HepG2 (cell line): Measurements from ENCODE around the gene MAPK13.

Source experiments
- DNMT1 ChIP-seq: sonication (generic); formaldehyde crosslinking; IDR thresholded peaks from 2 replicates; pipeline ENCODE4 v1.5.1; 2020; ENCODE audit warnings: mild to moderate bottlenecking, missing genetic modification reagents
- FOXJ3 ChIP-seq: sonication (generic); formaldehyde crosslinking; IDR thresholded peaks from 2 replicates; pipeline ENCODE4 v1.4.0; 2020; ENCODE audit warnings: missing genetic modification reagents, mild to moderate bottlenecking, borderline replicate concordance
- FOXM1 ChIP-seq: sonication (generic); formaldehyde crosslinking; IDR thresholded peaks from 2 replicates; pipeline ENCODE4 v1.5.0; 2020; ENCODE audit warnings: missing genetic modification reagents
- POLR2A ChIP-seq, 2 experiments: IDR thresholded peaks; 2 replicates each; pipeline ENCODE4 v1.6.1; 2011; ENCODE audit warnings: low read depth in 2 of 2, low read length in 2 of 2, mild to moderate bottlenecking in 1 of 2, moderate library complexity in 1 of 2; ENCODE audit not compliant: insufficient read depth in 1 of 2
- RXRA ChIP-seq: sonication (generic); formaldehyde crosslinking; IDR thresholded peaks from 2 replicates; pipeline ENCODE4 v1.5.1; 2020; ENCODE audit warnings: missing genetic modification reagents
- SRF ChIP-seq: IDR thresholded peaks from 2 replicates; pipeline ENCODE4 v1.6.1; 2011; ENCODE audit warnings: mild to moderate bottlenecking, low read depth, low read length, moderate library complexity
- SRSF4 ChIP-seq: fragments of 200-400 bp; formaldehyde crosslinking; IDR thresholded peaks from one replicate; pipeline ENCODE4 v1.6.1; 2018; ENCODE audit warnings: mild to moderate bottlenecking, low read depth, low read length, moderate library complexity; ENCODE audit not compliant: poor library complexity, severe bottlenecking
- TEAD2 ChIP-seq: sonication (generic); formaldehyde crosslinking; IDR thresholded peaks from 2 replicates; pipeline ENCODE4 v1.9.0; 2021; ENCODE audit warnings: missing genetic modification reagents
- TEAD3 ChIP-seq: optimal IDR thresholded peaks from 2 replicates; pipeline ENCODE3; 2016; ENCODE audit warnings: borderline replicate concordance
- ZMYM4 ChIP-seq: sonication (generic); formaldehyde crosslinking; IDR thresholded peaks from 2 replicates; pipeline ENCODE4 v1.8.1; 2023; ENCODE audit warnings: mild to moderate bottlenecking, missing genetic modification reagents
- ZNF232 ChIP-seq: sonication (generic); formaldehyde crosslinking; IDR thresholded peaks from 2 replicates; pipeline ENCODE4 v1.4.0; 2020; ENCODE audit warnings: missing genetic modification reagents, borderline replicate concordance
- ZNF282 ChIP-seq: fragments of 450-650 bp; IDR thresholded peaks from 2 replicates; pipeline ENCODE4 v1.6.1; 2018; ENCODE audit not compliant: partially characterized antibody
- ZNF780A ChIP-seq: sonication (generic); formaldehyde crosslinking; IDR thresholded peaks from 2 replicates; pipeline ENCODE4 v1.8.0; 2022; ENCODE audit warnings: mild to moderate bottlenecking, missing genetic modification reagents, moderate library complexity
- TF ChIP-seq, protein P1 (sequence below): sonication (generic); formaldehyde crosslinking; IDR thresholded peaks from 2 replicates; pipeline ENCODE4 v1.5.0; 2020; ENCODE audit warnings: missing genetic modification reagents

DNA sequence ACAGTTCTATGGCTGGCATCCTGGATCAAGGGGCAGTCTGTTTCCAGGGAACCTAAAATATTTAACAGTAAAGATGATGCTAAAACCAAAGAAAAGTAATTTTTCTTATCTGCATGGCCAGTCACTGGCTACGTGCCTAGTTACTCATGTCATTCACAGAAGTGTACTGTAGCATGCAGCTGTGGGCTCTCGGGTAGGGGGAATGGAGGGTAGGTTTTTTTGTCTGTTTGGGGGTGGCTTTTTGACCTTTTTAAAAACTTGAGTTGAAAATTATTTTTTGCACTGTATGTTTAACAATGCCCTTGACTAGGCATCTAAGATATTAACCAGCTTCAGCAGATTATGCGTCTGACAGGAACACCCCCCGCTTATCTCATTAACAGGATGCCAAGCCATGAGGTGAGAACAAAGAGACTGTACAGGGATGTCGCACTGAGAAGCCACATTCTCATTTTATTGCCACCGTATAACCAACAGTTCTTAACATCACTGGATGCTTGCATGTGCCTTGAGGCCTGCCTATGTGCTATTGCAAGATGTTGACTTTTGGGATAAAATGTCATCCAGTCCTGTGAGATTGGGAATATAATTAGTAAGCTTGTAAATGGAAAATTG is 30.3 kb upstream of the MAPK13 start:
- no peak for TF ChIP-seq SRSF4
- TF ChIP-seq, protein P1, sequence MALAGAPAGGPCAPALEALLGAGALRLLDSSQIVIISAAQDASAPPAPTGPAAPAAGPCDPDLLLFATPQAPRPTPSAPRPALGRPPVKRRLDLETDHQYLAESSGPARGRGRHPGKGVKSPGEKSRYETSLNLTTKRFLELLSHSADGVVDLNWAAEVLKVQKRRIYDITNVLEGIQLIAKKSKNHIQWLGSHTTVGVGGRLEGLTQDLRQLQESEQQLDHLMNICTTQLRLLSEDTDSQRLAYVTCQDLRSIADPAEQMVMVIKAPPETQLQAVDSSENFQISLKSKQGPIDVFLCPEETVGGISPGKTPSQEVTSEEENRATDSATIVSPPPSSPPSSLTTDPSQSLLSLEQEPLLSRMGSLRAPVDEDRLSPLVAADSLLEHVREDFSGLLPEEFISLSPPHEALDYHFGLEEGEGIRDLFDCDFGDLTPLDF (CRISPR knock-in tag), result no peak
- no peak for TF ChIP-seq FOXJ3 (CRISPR knock-in tag)
- no peak for TF ChIP-seq RXRA (CRISPR knock-in tag)
- TF ChIP-seq ZNF232 (CRISPR knock-in tag), result no peak
- TF ChIP-seq DNMT1 (CRISPR knock-in tag), result no peak
- no peak for TF ChIP-seq TEAD2
- TF ChIP-seq ZNF282, result no peak
- no peak for TF ChIP-seq ZNF780A (CRISPR knock-in tag)
- no peak for TF ChIP-seq SRF
- no peak for TF ChIP-seq FOXM1 (CRISPR knock-in tag)
- no peak for TF ChIP-seq ZMYM4 (CRISPR knock-in tag)
- TF ChIP-seq TEAD3, result no peak
- no peak for TF ChIP-seq POLR2A (IDR thresholded peaks at IDR 0.05; ENCODE audit: insufficient read depth in 1 of 2, low read depth in 2 of 2, low read length in 2 of 2)
